Putamen (tissue), 1 donor: ENCODE results near the gene TSC22D4.
A peak's percentile ranks its signal among the peaks of the same experiment; 100 is the strongest.
"Not testable (repeated sequence)": the region's sequence is repeated elsewhere in the genome, so short reads cannot be mapped to it uniquely, and the experiment has no call there.

Experiments
- DNase-seq: peaks from one replicate; pipeline ENCODE4 v3.0.0-alpha.2; 2016; ENCODE audit warnings: low spot score

Gene TSC22D4

GRCh38 chr7:100443096-100443840 is 35.7 kb downstream of the TSC22D4 start:
- no peak for DNase-seq

GRCh38 chr7:100441641-100442535 is 37.1 kb downstream of the TSC22D4 start:
- no peak for DNase-seq

- DNase-seq: not testable (repeated sequence)
Observed at GRCh38 chr7:100439244-100439643, 39.8 kb downstream of the TSC22D4 start.

- DNase-seq: not testable (repeated sequence)
Observed at GRCh38 chr7:100438731-100439130, 40.3 kb downstream of the TSC22D4 start.

GRCh38 chr7:100438172-100438571 is 40.8 kb downstream of the TSC22D4 start:
- DNase-seq: no peak

GRCh38 chr7:100437150-100438100 is 41.6 kb downstream of the TSC22D4 start:
- DNase-seq: no peak

- no peak for DNase-seq
Observed at GRCh38 chr7:100435401-100436304, 43.4 kb downstream of the TSC22D4 start.

GRCh38 chr7:100434297-100435144 is 44.5 kb downstream of the TSC22D4 start:
- DNase-seq: no peak

- no peak for DNase-seq
Observed at GRCh38 chr7:100433592-100434296, 45.3 kb downstream of the TSC22D4 start.

- no peak for DNase-seq
Observed at GRCh38 chr7:100433276-100433591, 45.8 kb downstream of the TSC22D4 start.

GRCh38 chr7:100432621-100433275 is 46.3 kb downstream of the TSC22D4 start:
- no peak for DNase-seq

- no peak for DNase-seq
Observed at GRCh38 chr7:100432053-100432452, 47.0 kb downstream of the TSC22D4 start.

GRCh38 chr7:100431286-100431735 is 47.7 kb downstream of the TSC22D4 start:
- DNase-seq: no peak

GRCh38 chr7:100430493-100431285 is 48.3 kb downstream of the TSC22D4 start:
- no peak for DNase-seq

GRCh38 chr7:100429637-100430492 is 49.1 kb downstream of the TSC22D4 start, which contains the start of gene MEPCE:
TSS of gene MEPCE (plus strand) at chr7:100429831. CDS start at chr7:100430019, 188 bp downstream.
- peak; percentile 94 for DNase-seq

GRCh38 chr7:100428967-100429636 is 49.9 kb downstream of the TSC22D4 start:
- DNase-seq: peak; percentile 99
